GM10266 (cell line): ENCODE data around the gene NUP85.

Experiments
- DNase-seq: peaks from one replicate; pipeline ENCODE4 v3.0.0; 2012; ENCODE audit errors: extremely low spot score
- CTCF ChIP-seq: IDR thresholded peaks from 2 replicates; pipeline ENCODE4 v1.5.1; 2012; ENCODE audit warnings: mild to moderate bottlenecking, low read depth; ENCODE audit not compliant: control insufficient read depth, insufficient read depth; ENCODE audit errors: missing control alignments

NUP85 gene

GRCh38 chr17:75228847-75229246, 23.4 kb downstream of the NUP85 start:
- DNase-seq: no peak
- no peak for TF ChIP-seq CTCF

GRCh38 chr17:75231071-75231470, 25.6 kb downstream of the NUP85 start:
- DNase-seq: no peak
- TF ChIP-seq CTCF: no peak

GRCh38 chr17:75231741-75232464, 26.4 kb downstream of the NUP85 start:
- DNase-seq: no peak
- TF ChIP-seq CTCF: no peak

- DNase-seq: no peak
- no peak for TF ChIP-seq CTCF
Observed at GRCh38 chr17:75232786-75233185, 27.3 kb downstream of the NUP85 start.

GRCh38 chr17:75237100-75238014, 31.9 kb downstream of the NUP85 start:
- TF ChIP-seq CTCF: no peak
- DNase-seq: no peak

GRCh38 chr17:75238020-75238580, 32.6 kb downstream of the NUP85 start:
- no peak for TF ChIP-seq CTCF
- DNase-seq: no peak
